Small intestine (tissue), 7 donors: Measurements from ENCODE around the gene ADAP1. TPM values are rescaled to one million over a fixed set of nuclear protein-coding genes. Genes with fewer than 3 reads are reported as not detected.

Source experiments
- DNase-seq, 2 donors: peaks; one replicate each; pipeline versions ENCODE4 v3.0.0 to v3.0.0-alpha.2; 2013
- FAIRE-seq: peaks from 2 replicates; lab custom pipeline; 2012; peaks lifted over from hg19 to GRCh38; lab: Jason Lieb, UNC
- H3K27ac ChIP-seq, 3 donors: one replicate each; pipeline ENCODE4 v1.5.1; 2013; ENCODE audit warnings: low read length in 2 of 3, mild to moderate bottlenecking in 2 of 3, control low read depth in 1 of 3, inconsistent platforms in 1 of 3, low read depth in 1 of 3, moderate library complexity in 1 of 3
- H3K27me3 ChIP-seq, 3 donors: one replicate each; pipeline ENCODE4 v1.6.1; 2013; ENCODE audit warnings: low read length in 3 of 3, inconsistent platforms in 1 of 3; ENCODE audit not compliant: control insufficient read depth in 3 of 3, insufficient read depth in 3 of 3
- H3K36me3 ChIP-seq, 3 donors: one replicate each; pipeline ENCODE4 v1.6.1; 2013; ENCODE audit warnings: low read length in 3 of 3, inconsistent platforms in 1 of 3, low read depth in 1 of 3, mild to moderate bottlenecking in 1 of 3, moderate library complexity in 1 of 3; ENCODE audit not compliant: control insufficient read depth in 3 of 3, insufficient read depth in 2 of 3
- H3K4me1 ChIP-seq, 3 donors: one replicate each; pipeline ENCODE4 v1.6.1; 2013; ENCODE audit warnings: low read length in 2 of 3, inconsistent platforms in 1 of 3, low read depth in 1 of 3, mild to moderate bottlenecking in 1 of 3, moderate library complexity in 1 of 3; ENCODE audit not compliant: control insufficient read depth in 3 of 3, insufficient read depth in 2 of 3
- H3K4me3 ChIP-seq, 3 donors: one replicate each; pipeline ENCODE4 v1.5.1; 2013; ENCODE audit warnings: low read length in 3 of 3, control low read depth in 1 of 3, inconsistent platforms in 1 of 3, low read depth in 1 of 3, mild to moderate bottlenecking in 1 of 3, moderate library complexity in 1 of 3
- H3K9me3 ChIP-seq, 2 donors: one replicate each; pipeline ENCODE4 v1.6.1; 2013; ENCODE audit warnings: low read depth in 1 of 2, low read length in 1 of 2; ENCODE audit not compliant: control insufficient read depth in 2 of 2, insufficient read depth in 1 of 2
- WGBS, 3 donors: extraction: QIAGEN DNeasy Blood & Tissue Kit; methylation state at CpG; one replicate each; pipeline ENCODE4 v1.1.7; 2013; 5-methylcytosine and 5-hydroxymethylcytosine counted together
- polyA plus RNA-seq, 4 donors: library from polyadenylated mRNA; stranded (reverse) in 3 of 4; unstranded in 1 of 4; fragments of 200-250 nt in 3 of 4; fragments of 120-200 nt in 1 of 4; gene quantifications; one replicate each; pipeline versions ENCODE4 v1.2.1 to v1.2.3, GENCODE V29; 2013
- donor health status: healthy with polysubstance abuse.
- donor health status: control.
- donor health status: control.
- donor health status: Bipolar disorder and iron deficiency.
- donor health status: healthy.

Gene ADAP1
- polyA plus RNA-seq, 4 donors, result 69.2 to 113 (median 86.7) TPM

GRCh38 chr7:853366-854117, 100.9 kb downstream of the ADAP1 start:
- H3K4me1 ChIP-seq, result peaks cover 0 to 12% (median 0%) of the 10 kb centered on the region in 3 donors
- DNase-seq (no peak), FAIRE-seq (no peak)
- H3K4me3 ChIP-seq, result no peak overlapping the region
- H3K9me3 ChIP-seq, result peaks cover 0 to 1% of the 10 kb centered on the region in 2 donors
- H3K36me3 ChIP-seq, result peaks cover 22 to 85% (median 33%) of the 10 kb centered on the region in 3 donors
- no peaks in the 10 kb centered on the region for H3K27me3 ChIP-seq
- H3K27ac ChIP-seq, result no peak overlapping the region
- WGBS, 3 donors, result 91 to 94% (median 91%) methylated on average over 32 to 33 of the region's 33 CpGs

- Histone ChIP-seq H3K27me3 (no peaks in the 10 kb centered on the region), H3K4me1 (peaks cover 0 to 5% (median 0%) of the 10 kb centered on the region in 3 donors), H3K36me3 (peaks cover 18 to 80% (median 25%) of the 10 kb centered on the region in 3 donors), H3K27ac (no peak overlapping the region), H3K9me3 (peaks cover 0 to 19% of the 10 kb centered on the region in 2 donors), H3K4me3 (no peak overlapping the region)
- WGBS, 3 donors, result 91 to 93% (median 91%) methylated on average over 14 of the region's 14 CpGs
- FAIRE-seq (no peak), DNase-seq (no peak)
Observed at GRCh38 chr7:851204-851603, 103.3 kb downstream of the ADAP1 start.

DNA sequence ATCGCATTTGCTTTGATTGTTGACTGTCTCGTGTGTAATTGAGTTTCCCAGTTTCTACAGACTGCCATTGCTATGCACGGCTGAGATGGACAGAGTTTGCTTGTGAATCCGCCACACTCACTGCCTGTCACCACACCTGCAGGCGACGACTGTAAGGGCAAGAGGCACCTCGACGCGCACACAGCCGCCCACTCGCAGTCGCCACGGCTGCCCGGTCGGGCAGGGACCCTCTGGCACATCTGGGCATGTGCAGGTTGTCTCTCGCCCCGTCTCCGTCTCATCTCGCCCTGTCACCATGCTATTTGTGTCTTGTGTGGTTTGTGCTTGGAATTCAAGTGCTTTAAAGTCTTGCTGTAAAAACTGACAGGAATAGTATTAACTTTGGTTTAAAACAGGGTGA, 104.7 kb downstream of the ADAP1 start:
- 93 to 96% (median 94%) methylated on average over 19 of the region's 19 CpGs for WGBS, 3 donors
- no peak for DNase-seq
- Histone ChIP-seq H3K9me3 (peaks cover 0 to 19% of the 10 kb centered on the region in 2 donors), H3K36me3 (peaks cover 18 to 77% (median 25%) of the 10 kb centered on the region in 3 donors), H3K4me3 (no peak overlapping the region), H3K4me1 (no peaks in the 10 kb centered on the region), H3K27me3 (no peaks in the 10 kb centered on the region), H3K27ac (no peak overlapping the region)
- no peak for FAIRE-seq

DNA sequence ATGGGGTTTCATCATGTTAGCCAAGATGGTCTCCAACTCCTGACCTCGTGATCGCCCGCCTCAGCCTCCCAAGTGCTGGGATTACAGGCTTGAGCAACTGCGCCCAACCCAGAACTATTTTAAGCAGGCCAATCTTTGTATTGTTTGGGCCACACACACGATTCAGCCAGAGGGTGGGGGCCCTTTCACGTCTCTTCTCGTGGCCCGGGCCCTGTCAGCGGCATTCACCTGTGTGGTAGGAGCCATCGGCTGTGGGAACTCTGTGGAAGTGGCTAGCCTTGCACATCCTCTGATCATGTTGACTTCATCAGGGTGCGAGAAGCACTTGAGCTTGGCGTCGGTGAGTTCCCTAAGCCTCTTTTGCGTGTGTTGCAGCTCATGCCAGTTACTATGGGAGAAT, 105.3 kb downstream of the ADAP1 start:
- DNase-seq (no peak), FAIRE-seq (no peak)
- Histone ChIP-seq H3K4me1 (no peaks in the 10 kb centered on the region), H3K9me3 (peaks cover 0 to 19% of the 10 kb centered on the region in 2 donors), H3K4me3 (no peak overlapping the region), H3K36me3 (peaks cover 19 to 77% (median 24%) of the 10 kb centered on the region in 3 donors), H3K27ac (no peak overlapping the region), H3K27me3 (no peaks in the 10 kb centered on the region)
- 92 to 96% (median 93%) methylated on average over 14 of the region's 14 CpGs for WGBS, 3 donors

Other genes with a start within 250 kb of the ADAP1 start
- gene DNAAF5, start 228.0 kb downstream of the ADAP1 start, polyA plus RNA-seq, result 10 to 100 TPM in 3 of 4 donors, 1 to 10 TPM in 1; 6.8 to 29.2 (median 15.5) TPM
- gene PRKAR1B, start 227.4 kb downstream of the ADAP1 start, polyA plus RNA-seq, result 10 to 100 TPM in 2 of 4 donors, 1 to 10 TPM in 2; 9.5 to 32.3 (median 18.6) TPM
- 100 to 1,000 TPM in 1 of 4 donors, 10 to 100 TPM in 3; 41.6 to 105 (median 61.2) TPM for gene SUN1, start 122.2 kb downstream of the ADAP1 start, polyA plus RNA-seq
- 10 to 100 TPM; 38.9 to 87.2 (median 74.5) TPM for gene GET4, start 78.1 kb downstream of the ADAP1 start, polyA plus RNA-seq
- 10 to 100 TPM in 2 of 4 donors, 1 to 10 TPM in 2; 8.9 to 41.6 (median 9.8) TPM for gene COX19, start 20.9 kb upstream of the ADAP1 start, polyA plus RNA-seq
- 1,000 to 10,000 TPM in 1 of 4 donors, 1 to 10 TPM in 1, under 1 TPM in 2; 0.81 to 1,098 (median 1.1) TPM for gene CYP2W1, start 28.5 kb upstream of the ADAP1 start, polyA plus RNA-seq
- gene GPR146, start 89.9 kb upstream of the ADAP1 start, polyA plus RNA-seq, result 10 to 100 TPM in 1 of 4 donors, 1 to 10 TPM in 3; 1.1 to 13.4 (median 2.7) TPM
- 1 to 10 TPM in 2 of 4 donors, under 1 TPM in 2; 0.54 to 4.7 (median 0.99) TPM for gene GPER1, start 133.4 kb upstream of the ADAP1 start, polyA plus RNA-seq
- gene ZFAND2A, start 205.5 kb upstream of the ADAP1 start, polyA plus RNA-seq, result 10 to 100 TPM; 18.7 to 84.5 (median 50.5) TPM